Jurkat, Clone E6-1 (cell line): Measurements from ENCODE around the gene ZBTB40. TPM values are rescaled to one million over a fixed set of nuclear protein-coding genes. Genes with fewer than 3 reads are reported as not detected.

ENCODE experiments used
- DNase-seq: peaks from one replicate; pipeline ENCODE4 v3.0.0-alpha.2; 2011; ENCODE audit warnings: low read depth, low spot score
- H3K4me3 ChIP-seq: 2 replicates; pipeline ENCODE4 v1.5.1; 2011; ENCODE audit warnings: mild to moderate bottlenecking, low read length, control low read depth, moderate library complexity
- polyA plus RNA-seq: library from polyadenylated mRNA; unstranded; fragments of >200 nt; gene quantifications from one replicate; pipeline ENCODE4 v1.2.1, GENCODE V29; 2012; ENCODE audit warnings: missing spikeins; ENCODE audit not compliant: insufficient read length, insufficient read depth

ZBTB40 gene, protein sequence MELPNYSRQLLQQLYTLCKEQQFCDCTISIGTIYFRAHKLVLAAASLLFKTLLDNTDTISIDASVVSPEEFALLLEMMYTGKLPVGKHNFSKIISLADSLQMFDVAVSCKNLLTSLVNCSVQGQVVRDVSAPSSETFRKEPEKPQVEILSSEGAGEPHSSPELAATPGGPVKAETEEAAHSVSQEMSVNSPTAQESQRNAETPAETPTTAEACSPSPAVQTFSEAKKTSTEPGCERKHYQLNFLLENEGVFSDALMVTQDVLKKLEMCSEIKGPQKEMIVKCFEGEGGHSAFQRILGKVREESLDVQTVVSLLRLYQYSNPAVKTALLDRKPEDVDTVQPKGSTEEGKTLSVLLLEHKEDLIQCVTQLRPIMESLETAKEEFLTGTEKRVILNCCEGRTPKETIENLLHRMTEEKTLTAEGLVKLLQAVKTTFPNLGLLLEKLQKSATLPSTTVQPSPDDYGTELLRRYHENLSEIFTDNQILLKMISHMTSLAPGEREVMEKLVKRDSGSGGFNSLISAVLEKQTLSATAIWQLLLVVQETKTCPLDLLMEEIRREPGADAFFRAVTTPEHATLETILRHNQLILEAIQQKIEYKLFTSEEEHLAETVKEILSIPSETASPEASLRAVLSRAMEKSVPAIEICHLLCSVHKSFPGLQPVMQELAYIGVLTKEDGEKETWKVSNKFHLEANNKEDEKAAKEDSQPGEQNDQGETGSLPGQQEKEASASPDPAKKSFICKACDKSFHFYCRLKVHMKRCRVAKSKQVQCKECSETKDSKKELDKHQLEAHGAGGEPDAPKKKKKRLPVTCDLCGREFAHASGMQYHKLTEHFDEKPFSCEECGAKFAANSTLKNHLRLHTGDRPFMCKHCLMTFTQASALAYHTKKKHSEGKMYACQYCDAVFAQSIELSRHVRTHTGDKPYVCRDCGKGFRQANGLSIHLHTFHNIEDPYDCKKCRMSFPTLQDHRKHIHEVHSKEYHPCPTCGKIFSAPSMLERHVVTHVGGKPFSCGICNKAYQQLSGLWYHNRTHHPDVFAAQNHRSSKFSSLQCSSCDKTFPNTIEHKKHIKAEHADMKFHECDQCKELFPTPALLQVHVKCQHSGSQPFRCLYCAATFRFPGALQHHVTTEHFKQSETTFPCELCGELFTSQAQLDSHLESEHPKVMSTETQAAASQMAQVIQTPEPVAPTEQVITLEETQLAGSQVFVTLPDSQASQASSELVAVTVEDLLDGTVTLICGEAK
- 16.2 TPM for polyA plus RNA-seq

DNA sequence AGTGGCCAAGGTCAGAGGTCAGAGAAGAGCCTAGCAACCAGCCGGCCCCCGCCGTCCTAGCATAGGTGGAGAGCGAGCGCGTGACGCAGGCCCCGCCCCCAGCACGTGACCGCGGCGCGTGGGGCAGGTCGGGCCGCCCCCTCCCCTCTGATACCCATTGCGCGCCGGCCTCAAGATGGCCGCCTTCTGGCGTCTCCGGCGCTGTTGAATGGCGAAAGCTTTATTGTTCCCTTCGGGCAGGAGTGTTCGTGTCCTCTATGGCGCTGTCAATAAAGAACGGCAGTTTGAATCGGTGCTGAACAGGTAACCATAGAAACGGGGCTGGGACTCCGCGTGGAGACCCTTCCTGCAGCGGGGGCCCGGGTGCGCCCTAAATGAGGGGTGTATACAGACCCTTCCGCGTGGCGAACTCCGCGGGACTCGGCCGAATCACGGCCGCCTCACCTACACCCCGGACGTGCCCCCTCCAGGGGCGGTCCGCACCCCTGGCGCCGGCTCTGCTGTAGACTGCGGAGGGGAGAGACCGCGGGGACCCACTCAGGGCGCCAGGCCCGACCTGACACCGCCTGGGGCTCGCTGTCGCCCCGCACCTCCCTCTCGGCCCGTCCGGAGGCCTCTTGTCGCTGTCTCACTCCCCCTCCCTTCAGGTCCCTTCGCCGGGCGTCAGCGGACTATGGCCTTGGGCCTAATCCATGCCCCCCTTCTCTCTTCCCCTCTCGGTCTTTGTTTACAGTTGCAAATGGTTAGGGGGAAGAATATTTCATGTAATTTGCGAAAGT is at the start of gene ZBTB40:
Gene ZBTB40 (plus strand): TSS at position 150 of the 779 bp plus-strand sequence. CDS start 38,098 bp downstream, outside the sequence.
- peak within 1 kb of the TSS; percentile 92 for H3K4me3 ChIP-seq
- DNase-seq: peak; percentile 94

DNA sequence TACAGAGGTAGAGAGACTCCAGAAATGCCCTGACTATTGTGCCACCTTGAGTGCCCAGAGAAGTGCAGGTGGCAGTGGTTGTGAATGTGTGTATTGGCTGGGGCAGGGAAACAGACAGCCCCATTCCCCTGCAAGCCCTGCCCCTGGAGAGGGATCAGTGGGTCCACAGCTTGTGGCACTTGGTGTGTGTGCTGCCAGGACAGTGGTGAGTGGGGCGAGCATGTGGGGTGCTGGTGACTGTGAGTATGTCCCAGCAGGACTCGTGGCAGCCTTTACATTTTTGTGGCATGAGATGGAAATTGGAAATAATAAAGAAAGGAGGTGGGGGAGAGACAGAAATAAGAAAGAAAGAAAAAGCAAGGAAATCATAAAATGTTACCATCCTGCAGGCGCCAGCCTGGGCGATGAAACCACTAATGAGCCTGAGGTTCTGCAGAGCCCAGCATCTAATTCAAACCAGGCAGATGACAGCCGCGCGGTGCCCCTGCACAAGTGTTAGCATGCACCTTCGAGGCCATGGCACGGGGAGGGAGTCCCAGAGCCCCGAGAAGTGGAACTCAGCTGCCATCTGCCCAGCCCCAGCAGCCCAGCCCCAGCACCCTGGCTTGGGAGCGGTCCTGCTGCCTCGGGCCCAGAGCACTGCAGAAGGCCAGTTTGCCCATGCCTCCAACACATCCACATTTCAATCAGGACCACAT is 49.1 kb upstream of the ZBTB40 start:
- DNase-seq: no peak
- no peak overlapping the region for H3K4me3 ChIP-seq

GRCh38 chr1:22404486-22404885 is 47.2 kb upstream of the ZBTB40 start:
- DNase-seq: no peak

DNA sequence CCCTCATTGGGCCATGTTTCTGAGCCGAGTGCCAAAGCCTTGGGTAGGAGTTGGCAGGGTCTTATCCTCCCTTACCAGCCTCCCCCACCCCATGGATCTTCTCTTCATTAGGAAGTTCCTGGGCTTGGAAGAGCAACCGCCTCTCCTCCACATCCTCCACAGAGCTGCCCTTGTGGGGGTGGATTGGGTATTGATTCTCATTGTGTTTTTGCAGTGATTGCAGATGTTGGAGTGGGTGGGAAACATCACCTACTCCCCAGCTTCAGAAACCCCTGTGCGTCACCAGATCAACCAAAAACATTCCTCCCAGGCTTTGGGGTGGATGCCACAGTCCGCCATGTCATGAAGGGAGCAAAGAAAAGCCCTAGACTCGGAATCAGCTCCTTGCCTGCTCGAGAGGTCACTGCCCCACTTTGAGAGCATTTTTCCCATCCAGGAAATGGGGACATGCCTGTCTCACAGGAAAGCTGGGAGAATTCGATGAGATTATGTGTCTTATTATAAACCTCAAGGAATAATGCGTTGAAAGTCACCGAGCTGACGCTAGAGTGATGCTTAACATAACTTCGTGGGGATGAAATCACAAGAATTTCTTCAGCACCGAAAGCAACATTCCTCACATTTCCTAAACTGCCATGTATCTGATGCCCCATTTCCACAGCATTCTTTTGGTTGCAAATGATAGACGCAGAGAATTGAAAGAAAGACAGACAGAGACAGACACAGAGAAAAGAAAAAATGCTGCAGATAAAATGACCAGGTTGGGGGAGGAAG is 44.7 kb upstream of the ZBTB40 start:
- DNase-seq: no peak
- no peak overlapping the region for H3K4me3 ChIP-seq

More at GRCh38 chr1:22404486-22404885, 47.2 kb upstream of the ZBTB40 start:
- H3K4me3 ChIP-seq: no peak overlapping the region

DNA sequence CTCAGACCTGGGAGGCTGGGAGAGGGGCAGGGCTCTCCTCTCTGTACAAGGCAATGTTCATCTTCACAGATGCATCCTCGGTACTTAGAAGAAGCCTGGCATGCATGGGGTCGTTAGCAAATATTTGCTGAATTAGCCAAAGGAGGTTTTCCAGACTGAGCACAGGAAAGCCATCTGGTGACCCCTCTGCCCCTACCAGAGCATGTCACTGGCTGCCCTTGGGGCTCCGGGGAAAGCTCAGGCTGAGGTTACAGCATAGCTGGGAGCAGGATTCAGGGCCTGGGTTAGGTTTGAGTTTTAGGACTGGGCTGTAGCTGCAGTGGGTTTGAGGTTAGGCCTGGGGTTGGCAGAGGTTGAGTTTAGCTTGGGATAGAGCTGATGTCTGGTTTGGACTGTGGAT is 43.4 kb upstream of the ZBTB40 start:
- no peak overlapping the region for H3K4me3 ChIP-seq
- DNase-seq: no peak

GRCh38 chr1:22410401-22410800 is 41.2 kb upstream of the ZBTB40 start:
- no peak for DNase-seq
- H3K4me3 ChIP-seq: no peak overlapping the region

DNA sequence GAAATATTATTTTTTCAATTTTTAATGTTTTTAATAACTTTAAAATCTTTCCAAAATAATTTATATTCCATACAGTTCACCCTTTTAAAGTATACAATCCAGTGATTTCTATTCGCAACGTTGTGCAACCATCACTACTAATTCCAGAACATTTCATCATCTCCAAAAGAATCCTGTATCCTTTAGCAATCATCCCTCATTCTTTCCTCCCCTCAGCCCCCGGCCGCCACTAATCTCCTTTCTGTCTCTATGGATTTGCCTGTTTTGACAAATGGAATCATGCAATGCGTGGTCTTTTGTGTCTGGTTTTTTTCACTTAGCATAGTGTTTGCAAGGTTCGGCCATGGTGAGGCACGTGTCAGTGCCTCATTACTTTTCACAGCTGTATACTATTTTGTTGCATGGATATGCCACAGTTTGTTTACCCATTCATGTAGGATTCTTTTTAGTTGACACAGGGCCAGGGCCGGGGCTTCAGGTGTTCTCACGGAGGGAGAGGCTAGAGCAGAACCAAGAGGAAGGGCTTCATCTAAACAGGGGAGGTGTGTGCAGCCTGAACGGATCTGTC is 40.6 kb upstream of the ZBTB40 start:
- no peak overlapping the region for H3K4me3 ChIP-seq
- no peak for DNase-seq

DNA sequence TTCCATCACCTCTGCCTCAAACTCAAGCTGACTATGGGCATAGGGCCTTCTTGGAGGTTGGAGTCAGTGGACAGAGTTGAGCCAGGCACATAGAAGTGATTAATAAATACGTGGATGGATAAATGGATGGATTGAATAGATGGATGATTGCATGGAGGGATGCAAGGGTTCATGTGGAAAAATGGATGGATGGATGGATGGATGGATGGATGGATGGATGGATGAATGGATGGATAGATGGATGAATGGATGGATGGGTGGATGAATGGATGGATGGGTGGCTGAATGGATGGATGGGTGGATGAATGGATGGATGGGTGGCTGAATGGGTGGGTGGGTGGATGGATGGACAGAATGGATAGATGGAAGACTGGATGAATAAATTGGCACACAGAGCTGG is 40.1 kb upstream of the ZBTB40 start:
- no peak for DNase-seq
- H3K4me3 ChIP-seq: no peak overlapping the region

GRCh38 chr1:22412932-22413727 is 38.5 kb upstream of the ZBTB40 start:
- no peak overlapping the region for H3K4me3 ChIP-seq
- DNase-seq: no peak

- H3K4me3 ChIP-seq: no peak overlapping the region
- DNase-seq: no peak
Measured at GRCh38 chr1:22413799-22414198, 37.9 kb upstream of the ZBTB40 start.

DNA sequence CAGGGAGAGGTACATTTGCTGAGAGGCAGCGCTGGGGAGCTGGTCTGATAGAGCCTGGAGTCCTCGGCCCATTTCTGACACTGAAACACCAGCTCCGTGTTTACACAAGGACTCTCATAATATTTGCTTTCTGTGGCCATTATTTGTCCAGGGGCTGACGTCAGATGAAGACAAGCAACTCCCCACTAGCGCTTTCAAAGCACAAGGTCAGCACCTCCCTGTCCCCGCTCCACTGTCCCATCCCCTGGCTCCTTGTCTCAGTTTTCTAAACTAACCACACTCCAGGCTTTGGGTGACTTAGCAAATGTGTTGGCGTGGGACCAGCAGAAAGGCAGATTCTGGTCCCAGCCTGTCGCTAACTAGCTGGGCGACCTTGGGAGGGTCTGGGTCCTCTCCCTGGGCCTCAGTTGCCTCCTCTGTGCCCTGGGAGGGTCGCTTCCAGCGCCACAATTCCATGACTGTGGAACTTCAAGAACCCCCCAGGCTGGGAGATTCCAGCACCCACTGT is 37.4 kb upstream of the ZBTB40 start:
- DNase-seq: no peak
- H3K4me3 ChIP-seq: no peak overlapping the region

DNA sequence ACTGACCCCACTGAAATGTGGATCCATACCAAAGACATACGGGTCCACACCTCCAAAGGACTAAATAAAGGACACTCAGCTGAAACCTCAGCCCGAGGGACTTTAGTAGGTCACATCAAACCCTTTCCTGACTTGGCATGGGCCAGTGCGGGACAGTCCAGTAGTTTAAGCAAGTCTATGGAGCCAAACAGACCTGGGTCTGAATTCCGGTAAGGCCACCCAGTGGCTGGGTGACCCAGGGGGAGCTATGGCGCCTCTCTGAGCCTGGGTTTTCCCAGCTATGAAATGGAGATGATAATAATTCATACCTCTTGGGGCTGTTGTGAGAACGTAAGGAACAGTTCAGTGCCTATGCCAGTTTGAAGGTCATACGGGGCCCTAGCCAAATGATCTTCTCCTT is 36.2 kb upstream of the ZBTB40 start:
- no peak overlapping the region for H3K4me3 ChIP-seq
- DNase-seq: no peak

- H3K4me3 ChIP-seq: no peak overlapping the region
- DNase-seq: peak; percentile 44
Measured at GRCh38 chr1:22416555-22417454, 34.8 kb upstream of the ZBTB40 start.

DNA sequence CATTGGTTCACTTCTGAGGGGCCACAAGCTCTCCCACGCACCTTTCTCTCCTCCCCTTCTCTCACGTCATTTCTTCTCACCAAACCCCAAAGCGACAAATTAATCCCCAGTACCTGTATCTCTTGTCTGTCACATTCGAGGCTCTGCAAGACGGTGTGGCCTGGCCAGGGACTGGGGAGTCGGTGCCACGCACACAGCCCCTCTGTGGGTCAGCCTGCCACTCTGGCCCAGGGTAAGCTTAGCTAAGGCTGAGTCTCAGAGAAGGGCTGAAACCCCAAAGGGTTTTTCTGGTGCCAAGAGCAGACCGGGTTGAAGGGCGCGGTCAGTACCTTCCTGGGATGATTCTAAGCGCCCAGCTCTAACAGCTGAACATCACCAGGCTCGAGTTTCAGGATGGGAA is 34.2 kb upstream of the ZBTB40 start:
- H3K4me3 ChIP-seq: no peak overlapping the region
- DNase-seq: no peak

GRCh38 chr1:22418312-22418711 is 33.3 kb upstream of the ZBTB40 start:
- DNase-seq: no peak
- H3K4me3 ChIP-seq: no peak overlapping the region
